ENCODE measurements around the gene BSX.
A peak's percentile ranks its signal among the peaks of the same experiment; 100 is the strongest.

Gene BSX

GRCh38 chr11:122981388-122982264 is at the start of gene BSX:
TSS of gene BSX (minus strand) at chr11:122981834. CDS start at chr11:122981671, 163 bp downstream.
- DNase-seq: peak; percentile 63

GRCh38 chr11:123030517-123030916 is 48.9 kb upstream of the BSX start:
- DNase-seq: no peak

- no peak for DNase-seq
Observed at GRCh38 chr11:123020968-123021367, 39.3 kb upstream of the BSX start.

- DNase-seq: no peak
Observed at GRCh38 chr11:123018702-123019101, 37.1 kb upstream of the BSX start.

- DNase-seq: peak; percentile 23
Observed at GRCh38 chr11:123011510-123011909, 29.9 kb upstream of the BSX start.

GRCh38 chr11:123006860-123007542 is 25.4 kb upstream of the BSX start:
- DNase-seq: no peak

- no peak for DNase-seq
Observed at GRCh38 chr11:123000721-123001120, 19.1 kb upstream of the BSX start.

- DNase-seq: no peak
Observed at GRCh38 chr11:122998727-122999366, 17.2 kb upstream of the BSX start.

- no peak for DNase-seq
Observed at GRCh38 chr11:122995526-122995925, 13.9 kb upstream of the BSX start.

GRCh38 chr11:122984186-122985011 is 2.8 kb upstream of the BSX start:
- DNase-seq: peak; percentile 38

GRCh38 chr11:122983438-122984185 is 2.0 kb upstream of the BSX start:
- peak; percentile 53 for DNase-seq

- DNase-seq: no peak
Observed at GRCh38 chr11:122979815-122980595, 1.6 kb downstream of the BSX start.

GRCh38 chr11:122979103-122979814 is 2.4 kb downstream of the BSX start:
- no peak for DNase-seq

GRCh38 chr11:122978299-122978620 is 3.4 kb downstream of the BSX start:
- DNase-seq: no peak

- DNase-seq: no peak
Observed at GRCh38 chr11:122977470-122978298, 4.0 kb downstream of the BSX start.

- no peak for DNase-seq
Observed at GRCh38 chr11:122976734-122977469, 4.7 kb downstream of the BSX start.

GRCh38 chr11:122976061-122976733 is 5.4 kb downstream of the BSX start:
- peak; percentile 10 for DNase-seq

- no peak for DNase-seq
Observed at GRCh38 chr11:122963961-122964360, 17.7 kb downstream of the BSX start.
